ENCODE results near the gene CBFA2T3. TPM values are rescaled to one million over a fixed set of nuclear protein-coding genes. Genes with fewer than 3 reads are reported as not detected.

Gene CBFA2T3
- total RNA-seq, 2 experiments from 2014 or later, result not detected

DNA sequence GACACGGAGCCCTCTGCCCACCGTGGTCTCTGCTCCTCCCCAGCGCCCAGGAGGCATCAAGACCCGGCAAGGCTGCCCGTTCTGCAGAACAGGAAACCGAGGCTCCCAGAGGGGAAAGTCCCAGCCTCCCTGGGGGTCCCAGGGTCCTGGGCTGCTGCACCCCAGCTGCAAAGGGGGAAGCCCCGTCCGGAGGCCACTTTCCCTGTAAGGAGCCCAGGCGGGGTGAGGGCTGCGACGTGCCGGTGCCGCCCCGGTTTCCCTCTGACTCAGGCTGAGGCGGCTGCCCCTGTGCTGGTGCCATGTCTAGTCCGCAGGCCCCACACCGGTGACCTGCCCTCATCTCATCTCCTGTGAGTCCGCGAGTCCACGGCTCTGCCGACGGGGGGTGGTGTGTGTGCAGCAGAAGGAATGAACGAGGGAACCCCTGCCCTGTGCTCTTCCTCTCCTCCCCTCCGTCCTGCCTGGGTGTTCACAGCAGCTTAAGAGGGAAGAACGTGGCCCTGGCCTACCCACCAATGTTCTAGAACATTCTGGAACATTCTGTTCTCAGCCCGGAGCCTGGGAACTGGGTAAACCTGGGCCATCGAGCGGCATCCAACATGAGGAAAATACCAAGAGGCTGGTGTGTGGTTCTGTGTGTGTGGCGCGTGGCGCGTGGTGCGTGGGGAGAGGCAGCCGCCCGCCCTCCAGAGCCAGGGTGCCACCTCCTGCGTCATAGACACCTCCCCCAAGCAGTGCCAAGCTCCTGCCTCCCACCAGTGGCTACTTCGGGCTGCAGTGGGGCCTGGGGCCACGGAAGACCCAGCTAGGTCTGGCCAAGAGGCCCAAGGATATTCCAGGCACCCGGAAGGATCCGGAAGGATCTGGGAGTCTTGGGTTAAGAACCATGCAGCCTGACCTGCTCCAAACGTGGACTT is 7.0 kb upstream of the CBFA2T3 start:
- POLR2A ChIA-PET, result no interaction called here
- H3K27ac Mint-ChIP-seq, result no peak overlapping the region
- H3K4me3 Mint-ChIP-seq, result no peak overlapping the region
- no peaks in the 10 kb centered on the region for H3K4me1 Mint-ChIP-seq
- H3K27me3 Mint-ChIP-seq, result no peaks in the 10 kb centered on the region
- no peaks in the 10 kb centered on the region for H3K9me3 Mint-ChIP-seq
- CTCF ChIA-PET, result no interaction called here
- H3K36me3 Mint-ChIP-seq (ENCODE audit: low read depth), result no peaks in the 10 kb centered on the region
- no peak for DNase-seq

DNA sequence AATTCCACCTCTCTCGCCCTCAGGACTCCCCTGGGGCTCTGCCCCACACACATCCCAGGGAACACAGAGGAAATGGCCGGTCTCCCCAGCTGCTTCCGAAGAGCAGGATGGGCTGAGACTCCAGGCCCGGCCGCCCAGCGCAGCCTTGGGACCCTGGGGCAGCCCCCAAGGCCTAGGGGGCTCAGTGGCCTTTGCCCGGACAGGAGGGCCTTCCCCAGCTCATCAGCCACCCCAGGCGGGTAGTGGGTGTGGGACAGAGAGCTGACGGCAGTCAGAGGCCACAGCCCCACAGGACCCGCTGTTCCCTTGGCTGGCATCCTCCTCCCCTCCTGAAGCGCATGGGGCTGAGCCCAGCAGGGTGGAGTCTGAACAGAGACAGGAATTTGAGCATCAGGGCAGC is 6.2 kb upstream of the CBFA2T3 start:
- peaks cover 2% of the 10 kb centered on the region for H3K27me3 Mint-ChIP-seq
- POLR2A ChIA-PET, result no interaction called here
- H3K4me1 Mint-ChIP-seq, result no peaks in the 10 kb centered on the region
- H3K36me3 Mint-ChIP-seq (ENCODE audit: low read depth), result no peaks in the 10 kb centered on the region
- DNase-seq, result no peak
- H3K9me3 Mint-ChIP-seq, result no peaks in the 10 kb centered on the region
- no peak overlapping the region for H3K27ac Mint-ChIP-seq
- H3K4me3 Mint-ChIP-seq, result no peak overlapping the region
- CTCF ChIA-PET, result no interaction called here

DNA sequence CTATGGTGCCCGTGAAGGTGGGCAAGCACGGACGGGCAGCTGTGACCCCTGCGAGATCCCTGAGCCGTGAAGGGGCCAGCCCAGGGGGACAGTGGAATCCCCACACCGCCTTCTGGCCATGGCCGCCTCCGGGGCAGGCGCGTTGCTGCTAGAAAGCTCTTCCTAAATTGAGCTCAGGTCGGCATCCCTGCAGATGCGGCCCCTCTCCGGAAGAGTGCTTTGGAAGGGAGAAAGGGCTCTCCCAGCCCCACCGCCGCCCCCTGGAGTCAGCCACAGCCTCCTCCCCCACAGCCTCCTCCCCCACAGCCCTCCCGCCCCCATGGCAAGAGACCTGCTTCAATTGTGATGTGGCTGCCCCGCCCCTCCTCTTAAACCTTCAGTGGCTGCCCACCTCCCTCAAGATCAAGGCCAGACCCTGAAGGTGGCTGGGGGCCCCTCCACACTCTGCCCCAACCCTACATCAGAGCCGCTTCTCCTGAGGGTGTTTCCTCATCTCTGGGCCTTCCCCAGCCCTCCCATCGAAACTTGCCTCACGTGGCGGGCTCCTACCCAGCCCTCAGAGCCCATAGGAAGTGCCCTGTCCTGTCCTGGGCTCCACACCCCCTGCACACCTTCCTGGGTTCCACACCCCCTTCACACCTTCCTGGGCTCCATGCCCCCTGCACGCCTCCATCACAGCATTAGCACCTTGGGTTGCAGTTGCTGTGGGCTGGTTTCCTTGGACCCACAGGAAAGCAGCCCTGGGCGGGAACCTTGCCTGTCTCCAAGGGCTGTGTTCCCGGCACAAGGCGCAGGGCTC is 5.5 kb upstream of the CBFA2T3 start:
- Mint-ChIP-seq H3K27me3 (peaks cover 3% of the 10 kb centered on the region), H3K36me3 (ENCODE audit: low read depth) (no peaks in the 10 kb centered on the region), H3K4me3 (no peak overlapping the region), H3K27ac (no peak overlapping the region), H3K4me1 (no peaks in the 10 kb centered on the region), H3K9me3 (no peaks in the 10 kb centered on the region)
- POLR2A ChIA-PET, result no interaction called here
- CTCF ChIA-PET, result no interaction called here
- no peak for DNase-seq

GRCh38 chr16:88979353-88980015 is 2.5 kb upstream of the CBFA2T3 start:
- H3K4me1 Mint-ChIP-seq, result no peaks in the 10 kb centered on the region
- CTCF ChIA-PET, result interaction anchor here (0.9 kb wide), 1 partner anchor 10 kb away, joined by 3 read pairs; no protein-coding TSS in a partner anchor
- no peak overlapping the region for H3K4me3 Mint-ChIP-seq
- no peak overlapping the region for H3K27ac Mint-ChIP-seq
- DNase-seq, result no peak
- no peaks in the 10 kb centered on the region for H3K9me3 Mint-ChIP-seq
- H3K27me3 Mint-ChIP-seq, result peaks cover 16% of the 10 kb centered on the region
- POLR2A ChIA-PET, result no interaction called here
- no peaks in the 10 kb centered on the region for H3K36me3 Mint-ChIP-seq (ENCODE audit: low read depth)

DNA sequence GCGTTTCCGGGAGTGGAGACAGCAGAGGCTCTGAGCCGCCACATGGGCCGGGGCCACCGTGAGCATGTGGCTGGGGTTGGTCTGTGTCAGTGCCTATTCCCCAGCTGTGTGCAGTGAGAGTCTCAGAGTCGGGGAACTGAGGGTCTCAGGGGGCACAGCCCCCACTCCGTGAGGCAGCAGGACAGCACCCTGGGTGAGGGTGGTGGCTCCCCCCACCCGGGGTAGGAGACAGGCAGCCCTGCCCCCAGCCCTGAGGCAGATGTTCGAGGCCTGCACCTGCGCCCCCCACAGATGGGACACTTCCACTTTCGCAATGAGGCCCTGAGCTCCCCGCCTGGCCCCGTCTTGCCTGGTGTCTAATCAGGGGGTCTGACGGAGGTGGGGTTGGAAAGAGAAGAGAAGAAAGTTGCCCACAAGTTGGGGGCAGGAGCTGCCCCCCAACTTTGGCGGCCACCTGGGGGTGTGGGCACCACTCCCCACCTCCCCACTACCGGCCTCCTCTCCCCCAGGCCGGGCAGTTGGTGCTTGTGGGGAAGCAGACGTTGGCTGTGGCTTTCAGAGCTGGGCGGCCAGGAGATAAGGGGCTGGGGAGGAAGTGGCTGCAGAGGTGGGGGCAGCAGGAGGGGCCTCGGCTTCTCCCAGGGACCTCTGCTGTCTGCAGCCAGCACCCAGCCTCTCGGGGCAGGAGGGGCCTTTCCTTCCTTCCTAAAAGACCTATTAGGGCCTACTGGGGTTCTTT is 1.8 kb upstream of the CBFA2T3 start:
- no peaks in the 10 kb centered on the region for H3K36me3 Mint-ChIP-seq (ENCODE audit: low read depth)
- no peaks in the 10 kb centered on the region for H3K4me1 Mint-ChIP-seq
- CTCF ChIA-PET, result interaction anchor here (0.9 kb wide), 1 partner anchor 11 kb away, joined by 3 read pairs; no protein-coding TSS in a partner anchor
- no peaks in the 10 kb centered on the region for H3K9me3 Mint-ChIP-seq
- no peak for DNase-seq
- H3K27me3 Mint-ChIP-seq, result peaks cover 19% of the 10 kb centered on the region
- no peak overlapping the region for H3K27ac Mint-ChIP-seq
- H3K4me3 Mint-ChIP-seq, result no peak overlapping the region
- POLR2A ChIA-PET, result no interaction called here

DNA sequence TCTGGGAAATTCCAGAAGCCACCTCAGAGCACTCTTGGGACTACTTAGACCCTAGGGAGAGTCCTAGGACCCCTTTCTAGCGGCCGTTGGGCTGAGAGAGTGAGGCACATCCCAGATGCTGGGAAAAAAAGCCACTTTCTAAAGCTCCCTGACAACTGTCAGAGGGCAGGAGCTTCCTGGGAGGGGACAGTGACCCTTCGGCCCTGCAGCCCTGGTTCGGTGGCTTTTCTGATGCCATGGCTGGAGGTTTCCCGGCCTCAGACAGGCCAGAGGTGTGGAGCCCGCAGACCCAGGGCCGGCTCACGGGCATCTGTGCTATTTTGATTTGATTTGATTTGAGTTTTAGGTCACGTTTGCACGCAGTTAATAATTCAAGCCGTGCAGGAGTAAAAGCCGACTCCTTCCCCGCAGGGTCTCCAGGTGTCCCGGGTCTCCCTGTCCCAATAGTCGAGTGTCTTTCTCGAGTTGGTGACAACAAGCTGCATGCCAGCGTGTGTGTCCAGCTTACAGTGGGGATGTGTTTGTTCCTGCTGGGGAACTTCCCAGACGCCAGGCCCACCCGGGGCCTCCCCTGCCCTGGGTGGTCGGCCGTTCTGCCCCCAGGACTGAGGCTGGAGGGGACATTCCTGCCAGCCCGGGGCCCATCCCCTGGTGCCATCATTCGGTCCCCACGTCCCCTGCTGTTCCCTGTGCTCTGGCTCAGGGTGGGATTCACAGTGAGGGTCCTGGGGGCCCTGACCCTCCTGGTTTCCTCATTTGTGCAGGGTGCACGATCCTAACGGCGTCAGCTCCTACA is 1.0 kb upstream of the CBFA2T3 start:
- DNase-seq, result no peak
- H3K9me3 Mint-ChIP-seq, result no peaks in the 10 kb centered on the region
- H3K4me3 Mint-ChIP-seq, result no peak overlapping the region
- peaks cover 20% of the 10 kb centered on the region for H3K27me3 Mint-ChIP-seq
- ChIA-PET POLR2A (no interaction called here), CTCF (no interaction called here)
- no peaks in the 10 kb centered on the region for H3K36me3 Mint-ChIP-seq (ENCODE audit: low read depth)
- H3K4me1 Mint-ChIP-seq, result no peaks in the 10 kb centered on the region
- no peak overlapping the region for H3K27ac Mint-ChIP-seq

DNA sequence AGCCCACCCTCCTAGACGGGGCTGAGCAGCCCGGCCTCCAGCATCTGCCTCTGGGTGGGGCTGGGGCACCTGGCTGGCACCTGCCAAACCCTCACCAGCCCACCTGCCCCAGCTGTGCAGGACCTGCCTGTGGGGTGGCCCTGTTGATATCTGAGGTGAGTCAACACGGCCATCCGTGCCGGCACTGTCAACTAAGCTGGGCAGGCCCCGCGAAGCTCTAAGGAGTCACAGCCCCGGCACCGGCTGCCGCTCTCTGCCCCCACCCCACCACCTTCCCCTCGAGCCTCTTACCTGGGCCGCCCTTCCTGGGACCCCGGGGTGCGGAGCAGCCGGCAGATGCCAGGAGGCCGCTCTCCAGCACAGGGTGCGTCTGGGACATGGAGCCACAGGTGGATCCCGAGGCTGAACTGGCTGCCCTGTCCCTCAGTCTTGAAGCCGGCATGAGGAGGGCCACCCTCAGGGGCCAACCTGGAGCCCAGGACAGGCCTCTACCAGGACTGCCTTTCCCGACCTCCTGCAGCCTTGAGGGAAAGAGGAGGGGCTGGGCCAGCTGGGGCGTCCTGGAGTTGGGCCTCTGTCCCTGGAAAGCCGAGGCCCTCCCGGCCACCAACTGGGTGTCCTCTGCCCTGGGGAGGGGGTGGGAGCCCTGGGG is 515 bp downstream of the CBFA2T3 start:
- DNase-seq, result no peak
- no peaks in the 10 kb centered on the region for H3K36me3 Mint-ChIP-seq (ENCODE audit: low read depth)
- H3K9me3 Mint-ChIP-seq, result no peaks in the 10 kb centered on the region
- ChIA-PET CTCF (no interaction called here), POLR2A (no interaction called here)
- peaks cover 20% of the 10 kb centered on the region for H3K27me3 Mint-ChIP-seq
- H3K4me1 Mint-ChIP-seq, result no peaks in the 10 kb centered on the region
- H3K27ac Mint-ChIP-seq, result no peak overlapping the region
- no peak overlapping the region for H3K4me3 Mint-ChIP-seq

GRCh38 chr16:88975511-88976061 is 1.4 kb downstream of the CBFA2T3 start:
- H3K9me3 Mint-ChIP-seq, result no peaks in the 10 kb centered on the region
- CTCF ChIA-PET, result no interaction called here

GRCh38 chr16:88974916-88975215 is 2.1 kb downstream of the CBFA2T3 start:
- DNase-seq, result no peak

More at GRCh38 chr16:88975511-88976061, 1.4 kb downstream of the CBFA2T3 start:
- H3K27me3 Mint-ChIP-seq, result peaks cover 20% of the 10 kb centered on the region
- H3K27ac Mint-ChIP-seq, result no peak overlapping the region
- DNase-seq, result no peak
- no peak overlapping the region for H3K4me3 Mint-ChIP-seq
- POLR2A ChIA-PET, result no interaction called here
- H3K4me1 Mint-ChIP-seq, result no peaks in the 10 kb centered on the region
- H3K36me3 Mint-ChIP-seq (ENCODE audit: low read depth), result no peaks in the 10 kb centered on the region

DNA sequence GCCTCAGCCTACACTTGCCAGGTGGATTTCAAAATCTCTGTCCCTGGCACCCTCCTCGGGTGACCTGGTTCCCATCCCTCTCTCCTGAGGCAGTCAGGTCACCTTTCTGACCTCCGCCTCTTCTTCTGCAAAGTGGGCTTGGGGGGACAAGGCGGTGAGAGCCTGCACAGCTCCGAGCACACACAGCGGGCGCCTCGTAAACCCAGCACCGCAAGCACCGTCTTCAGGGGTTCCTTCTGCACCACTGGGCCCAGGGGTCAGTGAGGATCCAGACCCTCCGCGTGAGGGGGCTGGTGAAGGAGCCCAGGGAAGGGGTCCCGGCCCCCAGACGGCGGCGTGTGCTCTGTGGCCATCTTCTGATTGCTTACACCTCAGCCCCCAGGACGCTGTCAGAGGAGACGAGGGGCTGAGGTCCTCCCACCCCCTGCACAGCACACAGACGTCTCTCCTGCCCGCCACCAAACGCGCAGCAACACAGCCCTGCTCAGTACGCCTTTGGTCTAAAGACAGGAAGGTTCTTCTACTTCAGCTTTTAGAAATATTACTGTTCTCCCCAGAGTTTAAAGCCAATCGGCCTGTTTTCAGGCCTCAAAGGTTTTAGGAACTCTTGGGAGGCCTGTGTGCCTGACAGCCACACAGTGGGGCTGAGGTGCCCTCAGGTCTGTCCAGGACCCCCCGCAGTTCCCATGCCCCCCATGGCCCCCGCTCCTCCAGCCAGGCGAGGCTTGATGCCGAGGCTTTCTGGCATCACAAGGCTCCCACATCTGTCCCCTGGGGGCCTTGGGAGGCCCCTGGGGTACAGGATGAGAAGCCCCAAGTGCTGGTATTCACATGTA is 2.7 kb downstream of the CBFA2T3 start:
- no peak for DNase-seq
- H3K4me1 Mint-ChIP-seq, result no peaks in the 10 kb centered on the region
- peaks cover 20% of the 10 kb centered on the region for H3K27me3 Mint-ChIP-seq
- no peaks in the 10 kb centered on the region for H3K9me3 Mint-ChIP-seq
- no peak overlapping the region for H3K4me3 Mint-ChIP-seq
- H3K36me3 Mint-ChIP-seq (ENCODE audit: low read depth), result no peaks in the 10 kb centered on the region
- CTCF ChIA-PET, result no interaction called here
- POLR2A ChIA-PET, result no interaction called here
- H3K27ac Mint-ChIP-seq, result no peak overlapping the region

More at GRCh38 chr16:88974916-88975215, 2.1 kb downstream of the CBFA2T3 start:
- Mint-ChIP-seq H3K9me3 (no peaks in the 10 kb centered on the region), H3K27ac (no peak overlapping the region), H3K4me3 (no peak overlapping the region), H3K27me3 (peaks cover 20% of the 10 kb centered on the region), H3K4me1 (no peaks in the 10 kb centered on the region), H3K36me3 (ENCODE audit: low read depth) (no peaks in the 10 kb centered on the region)
- POLR2A ChIA-PET, result no interaction called here
- CTCF ChIA-PET, result no interaction called here

- H3K9me3 Mint-ChIP-seq, result no peaks in the 10 kb centered on the region
- H3K4me3 Mint-ChIP-seq, result no peak overlapping the region
- no peak for DNase-seq
- CTCF ChIA-PET, result no interaction called here
- no peak overlapping the region for H3K27ac Mint-ChIP-seq
- H3K36me3 Mint-ChIP-seq (ENCODE audit: low read depth), result no peaks in the 10 kb centered on the region
- H3K27me3 Mint-ChIP-seq, result peaks cover 20% of the 10 kb centered on the region
- POLR2A ChIA-PET, result no interaction called here
- peaks cover 2% of the 10 kb centered on the region for H3K4me1 Mint-ChIP-seq
Observed at GRCh38 chr16:88973415-88974050, 3.5 kb downstream of the CBFA2T3 start.

All from activated CD4-positive, alpha-beta T cell treated with anti-CD3 and anti-CD28 coated beads, Interleukin-2, amount 10 ng/mL, durations not matched to agents 7 days and 5 days (primary cell).